ENCODE data around the gene TEX51.

GRCh38 chr2:126849991-126850535 is 48.6 kb upstream of the TEX51 start:
- TF ChIP-seq CTCF (IDR thresholded peaks at IDR 0.05), result no peak
- TF ChIP-seq POLR2A (IDR thresholded peaks at IDR 0.05; ENCODE audit: low read depth), result no peak
- no peak for TF ChIP-seq POLR2AphosphoS5 (IDR thresholded peaks at IDR 0.05)

Measured in esophagus muscularis mucosa (tissue), 3 donors.